Endodermal cell (in vitro differentiated cells): ENCODE results near the gene ACLY. TPM values are rescaled to one million over a fixed set of nuclear protein-coding genes. Genes with fewer than 3 reads are reported as not detected.

Experiments used
- DNase-seq: peaks from one replicate; pipeline ENCODE4 v3.0.0-alpha.2; 2017
- H3K27ac ChIP-seq: 2 replicates; pipeline ENCODE4 v1.5.1; 2013; ENCODE audit warnings: mild to moderate bottlenecking, low read depth, low read length, moderate library complexity
- H3K27me3 ChIP-seq: 2 replicates; pipeline ENCODE4 v1.6.1; 2013; ENCODE audit warnings: mild to moderate bottlenecking, low read length, moderate library complexity; ENCODE audit not compliant: insufficient read depth, control insufficient read depth, poor library complexity, severe bottlenecking
- H3K36me3 ChIP-seq: 2 replicates; pipeline ENCODE4 v1.7.0; 2013; ENCODE audit warnings: mild to moderate bottlenecking, low read length, moderate library complexity; ENCODE audit not compliant: control insufficient read depth, insufficient read depth
- H3K4me1 ChIP-seq: one replicate; pipeline ENCODE4 v1.7.0; 2013; ENCODE audit warnings: low read length; ENCODE audit not compliant: control insufficient read depth, insufficient read depth
- H3K4me3 ChIP-seq: 2 replicates; pipeline ENCODE4 v1.5.1; 2013; ENCODE audit warnings: mild to moderate bottlenecking, low read length, moderate library complexity
- H3K9ac ChIP-seq: 2 replicates; pipeline ENCODE4 v1.6.1; 2013; ENCODE audit warnings: mild to moderate bottlenecking, low read length, moderate library complexity; ENCODE audit not compliant: poor library complexity, severe bottlenecking; ENCODE audit errors: extremely low read depth
- H3K9me3 ChIP-seq: 2 replicates; pipeline ENCODE4 v1.6.1; 2013; ENCODE audit warnings: mild to moderate bottlenecking, low read length, moderate library complexity; ENCODE audit not compliant: control insufficient read depth
- H3K27ac Mint-ChIP-seq: 2 replicates; pipeline ENCODE4 v1.8.0; 2020; ENCODE audit warnings: mixed read lengths
- H3K27me3 Mint-ChIP-seq: 2 replicates; pipeline ENCODE4 v1.8.0; 2021; ENCODE audit warnings: mild to moderate bottlenecking, mixed read lengths; ENCODE audit not compliant: insufficient read depth
- H3K36me3 Mint-ChIP-seq: 2 replicates; pipeline ENCODE4 v1.8.0; 2020; ENCODE audit warnings: low read depth, mixed read lengths
- H3K4me1 Mint-ChIP-seq: 2 replicates; pipeline ENCODE4 v1.8.0; 2020; ENCODE audit warnings: mixed read lengths
- H3K4me3 Mint-ChIP-seq: 2 replicates; pipeline ENCODE4 v1.8.0; 2020; ENCODE audit warnings: mild to moderate bottlenecking, moderate library complexity, mixed read lengths
- H3K9me3 Mint-ChIP-seq: 2 replicates; pipeline ENCODE4 v1.8.0; 2020; ENCODE audit warnings: mild to moderate bottlenecking, mixed read lengths
- WGBS, 2 experiments: methylation state at CpG; one replicate each; pipeline versions ENCODE4 v1.1.5 to v1.1.7; 2013; ENCODE audit warnings: missing lambda C conversion rate in 2 of 2, mixed read lengths in 1 of 2; ENCODE audit not compliant: insufficient coverage in 1 of 2, insufficient read length in 1 of 2; 5-methylcytosine and 5-hydroxymethylcytosine counted together
- total RNA-seq, 2 donors: library from RNA; stranded (reverse); fragmentation: NEBNext Ultra II Directional in 1 of 2; extraction: Animal tissue kit (Norgen Biotek cat#: 25700) in 1 of 2; gene quantifications; 2 replicates in 1 of 2; 3 replicates in 1 of 2; pipeline ENCODE4 v1.2.1, GENCODE V29; 2021
- TF ChIP-seq, protein P1 (sequence below): fragments of 200-600 bp; sonication (generic); conservative IDR thresholded peaks from 2 replicates; pipeline ENCODE4 v1.5.0; 2021; ENCODE audit warnings: antibody characterized with exemption, mild to moderate bottlenecking

ACLY gene
- total RNA-seq, 2 donors from 2014 or later, result 261 to 304 TPM

GRCh38 chr17:41907633-41908539 is 10.9 kb downstream of the ACLY start:
- Mint-ChIP-seq H3K4me1 (peaks cover 18% of the 10 kb centered on the region), H3K27ac (peak overlapping the region; percentile 39), H3K27me3 (no peaks in the 10 kb centered on the region), H3K4me3 (no peak overlapping the region), H3K9me3 (no peaks in the 10 kb centered on the region), H3K36me3 (peaks cover 85% of the 10 kb centered on the region)
- Histone ChIP-seq H3K27me3 (no peaks in the 10 kb centered on the region), H3K9me3 (no peaks in the 10 kb centered on the region), H3K36me3 (peaks cover 92% of the 10 kb centered on the region), H3K4me3 (no peak overlapping the region), H3K27ac (no peak overlapping the region), H3K4me1 (peaks cover 3% of the 10 kb centered on the region), H3K9ac (no peak overlapping the region)
- TF ChIP-seq, protein P1, sequence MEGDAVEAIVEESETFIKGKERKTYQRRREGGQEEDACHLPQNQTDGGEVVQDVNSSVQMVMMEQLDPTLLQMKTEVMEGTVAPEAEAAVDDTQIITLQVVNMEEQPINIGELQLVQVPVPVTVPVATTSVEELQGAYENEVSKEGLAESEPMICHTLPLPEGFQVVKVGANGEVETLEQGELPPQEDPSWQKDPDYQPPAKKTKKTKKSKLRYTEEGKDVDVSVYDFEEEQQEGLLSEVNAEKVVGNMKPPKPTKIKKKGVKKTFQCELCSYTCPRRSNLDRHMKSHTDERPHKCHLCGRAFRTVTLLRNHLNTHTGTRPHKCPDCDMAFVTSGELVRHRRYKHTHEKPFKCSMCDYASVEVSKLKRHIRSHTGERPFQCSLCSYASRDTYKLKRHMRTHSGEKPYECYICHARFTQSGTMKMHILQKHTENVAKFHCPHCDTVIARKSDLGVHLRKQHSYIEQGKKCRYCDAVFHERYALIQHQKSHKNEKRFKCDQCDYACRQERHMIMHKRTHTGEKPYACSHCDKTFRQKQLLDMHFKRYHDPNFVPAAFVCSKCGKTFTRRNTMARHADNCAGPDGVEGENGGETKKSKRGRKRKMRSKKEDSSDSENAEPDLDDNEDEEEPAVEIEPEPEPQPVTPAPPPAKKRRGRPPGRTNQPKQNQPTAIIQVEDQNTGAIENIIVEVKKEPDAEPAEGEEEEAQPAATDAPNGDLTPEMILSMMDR, result no peak
- DNase-seq, result no peak
- 93 to 94% methylated on average over 12 to 14 of the region's 14 CpGs for WGBS, 2 experiments

GRCh38 chr17:41907185-41907556 is 11.6 kb downstream of the ACLY start:
- Histone ChIP-seq H3K9me3 (no peaks in the 10 kb centered on the region), H3K27me3 (no peaks in the 10 kb centered on the region), H3K27ac (no peak overlapping the region), H3K4me3 (no peak overlapping the region), H3K4me1 (peaks cover 3% of the 10 kb centered on the region), H3K36me3 (peaks cover 92% of the 10 kb centered on the region), H3K9ac (no peak overlapping the region)
- no peak for DNase-seq
- TF ChIP-seq, protein P1, result no peak
- WGBS, 2 experiments, result 90 to 96% methylated on average over 7 to 8 of the region's 8 CpGs
- peaks cover 84% of the 10 kb centered on the region for H3K36me3 Mint-ChIP-seq
- H3K4me1 Mint-ChIP-seq, result peaks cover 15% of the 10 kb centered on the region
- no peak overlapping the region for H3K4me3 Mint-ChIP-seq
- H3K27me3 Mint-ChIP-seq, result no peaks in the 10 kb centered on the region
- no peaks in the 10 kb centered on the region for H3K9me3 Mint-ChIP-seq
- peak overlapping the region; percentile 80 for H3K27ac Mint-ChIP-seq

- no peak overlapping the region for H3K9ac ChIP-seq
- H3K27ac Mint-ChIP-seq, result peak overlapping the region; percentile 80
- DNase-seq, result no peak
- no peak overlapping the region for H3K27ac ChIP-seq
- no peaks in the 10 kb centered on the region for H3K27me3 Mint-ChIP-seq
- TF ChIP-seq, protein P1, result no peak
- H3K36me3 Mint-ChIP-seq, result peaks cover 87% of the 10 kb centered on the region
- peaks cover 3% of the 10 kb centered on the region for H3K4me1 ChIP-seq
- no peaks in the 10 kb centered on the region for H3K9me3 Mint-ChIP-seq
- H3K4me3 ChIP-seq, result no peak overlapping the region
- no peak overlapping the region for H3K4me3 Mint-ChIP-seq
- no peaks in the 10 kb centered on the region for H3K27me3 ChIP-seq
- no peaks in the 10 kb centered on the region for H3K9me3 ChIP-seq
- H3K4me1 Mint-ChIP-seq, result peaks cover 15% of the 10 kb centered on the region
- H3K36me3 ChIP-seq, result peaks cover 92% of the 10 kb centered on the region
- WGBS, 2 experiments, result 94 to 97% methylated on average over 10 to 15 of the region's 15 CpGs
Observed at GRCh38 chr17:41906465-41907184, 12.1 kb downstream of the ACLY start.
